GM18867 (cell line): ENCODE results near the gene TBC1D8.
"Not testable (repeated sequence)": the region's sequence is repeated elsewhere in the genome, so short reads cannot be mapped to it uniquely, and the experiment has no call there.

Experiments
- ATAC-seq: cut with Tn5 transposase; IDR thresholded peaks from one replicate; pipeline ENCODE4 v1.9.1; 2021; ENCODE audit warnings: mild to moderate bottlenecking, moderate library complexity; ENCODE audit not compliant: unreplicated experiment

The TBC1D8 gene

DNA sequence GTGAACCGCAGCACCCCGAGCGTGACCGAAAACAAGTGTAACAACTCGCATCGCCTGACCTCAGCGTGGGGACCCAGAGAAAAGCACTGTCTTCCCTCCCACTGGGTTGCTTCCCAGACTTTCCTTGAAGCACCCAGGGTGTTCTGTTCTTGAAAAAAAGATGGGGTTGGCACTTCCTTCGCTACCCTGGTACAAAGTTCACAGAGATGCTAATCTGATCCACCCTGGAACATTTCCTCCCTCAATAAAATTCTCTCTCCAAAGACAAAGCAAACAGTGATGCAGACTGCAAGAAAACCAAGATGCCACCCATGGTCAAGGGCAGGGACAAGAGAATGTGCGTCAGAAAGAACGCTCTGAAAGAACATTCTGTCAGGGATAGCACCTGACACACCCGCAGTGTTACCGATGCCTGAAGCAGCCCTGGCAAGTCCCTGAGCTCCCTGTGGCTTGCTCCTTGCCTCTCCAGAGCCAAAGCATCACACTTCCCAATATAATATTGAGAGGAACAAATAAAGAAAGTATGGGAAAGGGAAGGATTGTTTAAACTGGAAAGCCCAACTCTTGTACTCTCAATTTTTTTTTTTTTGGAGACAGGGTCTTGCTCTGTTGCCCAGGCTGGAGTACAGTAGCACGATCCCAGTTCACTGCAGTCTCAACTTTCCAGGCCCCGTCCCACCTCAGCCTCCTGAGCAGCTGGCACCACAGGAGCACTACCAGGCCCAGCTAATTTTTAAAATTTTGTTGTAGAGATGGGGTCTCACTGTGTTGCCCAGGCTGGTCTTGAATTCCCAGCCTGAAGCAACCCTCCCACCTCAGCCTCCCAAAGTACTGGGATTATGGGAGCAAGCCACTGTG, 70.7 kb downstream of the TBC1D8 start:
- no peak for ATAC-seq

DNA sequence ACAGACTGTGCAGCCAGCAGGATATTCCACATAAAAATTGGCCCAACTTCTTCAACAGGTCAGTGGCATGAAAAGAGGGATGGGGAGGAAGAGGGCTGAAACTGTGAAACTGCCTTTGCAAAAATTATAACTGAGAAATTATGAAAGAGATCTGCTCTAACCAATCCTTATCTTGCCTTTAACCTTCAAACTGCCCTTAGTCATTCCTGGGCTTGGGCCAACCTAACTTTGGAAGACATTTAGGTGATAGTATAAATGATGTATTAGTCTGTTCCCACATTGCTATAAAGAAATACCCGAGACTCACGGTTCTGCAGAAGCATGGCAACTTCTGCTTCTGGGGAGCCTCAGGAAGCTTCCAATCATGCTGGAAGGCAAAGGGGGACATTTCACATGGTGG, 74.6 kb downstream of the TBC1D8 start:
- no peak for ATAC-seq

DNA sequence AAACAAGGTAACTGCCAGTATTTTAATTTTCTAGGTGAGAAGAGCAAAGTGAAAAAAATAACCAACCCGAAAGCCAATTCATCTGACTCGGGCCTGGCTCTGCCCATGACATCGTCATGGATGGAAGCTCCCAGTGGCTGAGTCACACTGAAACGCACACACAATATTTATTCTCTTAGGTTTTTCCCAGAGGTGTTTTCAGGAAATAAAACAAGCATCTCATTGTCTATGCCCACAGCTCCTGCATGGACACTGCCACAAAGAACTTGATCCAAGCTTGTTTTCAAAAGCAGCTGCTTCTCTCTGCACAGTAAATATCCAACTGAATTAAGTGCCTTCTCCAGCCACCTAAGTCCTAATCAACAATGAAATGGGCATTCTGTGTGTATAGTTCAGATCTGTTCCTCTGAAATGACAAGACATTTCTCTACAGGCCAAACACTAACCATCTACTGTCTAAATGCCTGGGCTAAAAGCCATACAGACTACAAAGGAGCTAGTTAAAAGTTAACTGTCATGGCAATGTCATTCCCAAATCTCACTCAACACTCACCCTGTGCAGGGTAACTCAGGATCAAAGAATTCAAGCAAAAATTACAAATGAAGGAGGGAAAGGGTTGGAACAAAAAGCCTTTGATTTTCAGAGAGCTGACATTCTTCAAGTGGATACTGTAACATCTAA, 86.2 kb downstream of the TBC1D8 start:
- ATAC-seq = no peak

DNA sequence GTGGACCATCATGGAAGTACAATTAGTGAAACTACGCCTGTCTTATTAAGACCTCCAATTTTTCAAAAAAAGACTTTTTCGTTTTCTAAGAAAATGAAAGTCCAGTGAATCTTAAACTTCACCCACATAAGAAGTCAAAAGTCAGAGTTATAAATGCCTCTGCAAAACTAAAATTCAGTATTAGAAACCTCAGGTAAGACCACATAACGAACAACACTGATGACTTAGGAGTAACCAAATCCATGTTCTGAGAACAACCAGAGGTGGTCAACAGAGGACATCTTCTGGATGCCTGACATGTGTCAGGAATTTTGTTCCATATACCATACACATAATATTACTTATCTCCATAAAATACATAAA, 86.7 kb downstream of the TBC1D8 start:
- no peak for ATAC-seq

DNA sequence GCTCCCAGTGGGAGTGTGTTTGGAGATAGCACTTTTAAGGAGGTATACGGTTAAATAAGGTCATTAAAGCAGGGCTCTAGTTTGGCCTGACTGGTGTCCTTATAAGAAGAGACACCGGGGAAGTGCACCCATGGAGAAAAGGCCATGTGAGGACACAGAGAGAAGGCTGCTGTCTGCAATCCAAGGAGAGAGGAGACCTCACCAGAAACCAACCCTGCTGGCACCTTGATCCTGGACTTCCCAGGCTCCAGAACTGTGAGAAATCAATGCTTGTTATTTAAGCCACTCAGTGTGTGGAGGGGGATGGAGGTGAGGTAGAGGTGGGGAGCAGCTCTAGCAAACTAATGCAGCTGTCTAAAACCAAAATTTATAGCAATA, 87.1 kb downstream of the TBC1D8 start:
- no peak for ATAC-seq

DNA sequence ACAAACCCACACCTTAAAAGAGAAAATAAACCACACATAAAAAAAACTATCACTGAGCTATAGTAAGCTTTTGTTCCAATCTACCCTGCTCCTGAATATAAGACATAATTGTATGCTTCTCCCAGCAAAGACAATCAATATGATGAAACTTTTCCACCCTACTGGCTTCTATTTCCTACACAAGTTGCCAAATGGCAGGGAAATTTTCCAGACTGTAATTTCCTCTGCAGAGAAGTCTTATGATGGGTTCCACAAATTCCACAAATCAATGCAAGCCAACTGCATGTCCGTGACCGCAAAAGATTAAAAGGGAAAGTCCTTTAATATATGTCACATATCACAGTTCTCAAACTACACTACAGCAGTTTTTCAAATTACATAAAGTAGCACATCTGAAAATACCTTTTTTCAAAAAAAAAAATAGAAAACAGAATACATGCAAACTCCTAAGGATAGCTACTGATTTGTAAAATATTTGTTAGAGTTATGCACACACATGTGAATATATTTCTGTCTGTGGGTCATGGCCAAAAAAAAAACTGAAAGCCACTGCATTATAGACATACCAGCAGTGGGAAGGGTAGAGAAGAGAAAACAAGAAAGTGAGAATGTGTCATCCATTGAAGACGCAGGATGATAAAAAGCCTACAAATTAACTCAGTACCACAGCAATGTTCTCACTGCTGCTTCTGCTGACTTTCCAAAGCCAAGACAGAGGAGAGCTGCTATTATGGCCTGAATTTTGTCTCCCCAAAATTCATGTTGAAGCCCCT, 87.6 kb downstream of the TBC1D8 start:
- no peak for ATAC-seq

DNA sequence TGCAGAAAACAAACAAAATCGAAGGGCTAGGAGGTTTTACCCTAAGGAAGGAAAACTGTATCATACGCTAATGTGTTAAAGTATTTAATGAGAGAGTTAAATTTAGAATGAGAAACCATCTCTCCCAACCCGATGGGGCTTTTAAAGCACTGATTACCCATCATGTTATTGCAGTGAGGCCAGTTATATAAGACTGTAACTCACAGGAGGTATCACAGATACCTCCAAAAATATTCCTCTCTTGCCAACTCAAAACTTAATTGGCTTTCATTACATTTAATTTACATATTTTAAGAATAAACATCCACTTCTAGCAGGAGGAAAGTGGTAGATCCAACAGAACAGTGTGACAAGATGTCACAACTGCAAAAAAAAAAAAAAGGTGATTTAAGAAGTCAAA, 92.8 kb downstream of the TBC1D8 start:
- ATAC-seq = no peak

DNA sequence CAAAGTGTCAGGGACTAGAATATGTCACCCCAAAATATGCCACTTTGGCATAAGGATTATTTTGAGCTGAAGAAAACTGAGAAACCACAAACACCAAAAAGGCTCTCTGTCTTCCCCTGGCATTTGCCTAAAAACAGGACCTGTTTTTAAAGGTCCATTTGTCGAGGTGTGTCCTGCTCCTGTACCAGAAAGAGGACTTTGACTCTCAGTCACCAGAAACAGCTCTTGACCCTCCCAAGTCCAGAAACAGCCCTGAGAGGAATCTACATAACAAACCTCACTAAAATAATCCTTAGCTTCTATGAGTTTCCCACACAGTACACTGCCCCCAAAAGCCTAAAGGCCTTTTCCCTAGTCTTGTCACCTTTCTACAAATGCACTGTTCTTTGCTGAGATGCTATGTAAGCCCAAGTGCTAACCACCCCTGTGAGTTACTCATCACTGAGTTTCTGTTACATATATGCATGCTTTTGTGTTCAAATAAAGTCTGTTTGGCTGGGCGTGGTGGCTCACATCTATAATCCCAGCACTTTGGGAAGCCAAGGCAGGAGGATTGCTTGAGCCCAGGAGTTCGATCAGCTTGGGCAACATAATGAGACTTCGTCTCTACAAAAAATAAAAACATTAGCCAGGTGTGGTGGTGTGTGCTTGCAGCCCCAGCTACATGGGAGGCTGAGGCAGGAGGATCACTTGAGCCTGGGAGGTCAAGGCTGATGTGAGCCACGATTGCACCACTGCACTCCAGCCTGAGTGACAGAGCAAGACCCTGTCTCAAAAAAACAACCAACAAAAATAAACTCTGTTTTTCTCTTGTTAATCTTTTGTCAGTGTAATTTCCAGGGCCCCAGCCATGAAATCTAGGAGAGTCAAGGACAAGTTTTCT, 93.9 kb downstream of the TBC1D8 start:
- no peak for ATAC-seq

DNA sequence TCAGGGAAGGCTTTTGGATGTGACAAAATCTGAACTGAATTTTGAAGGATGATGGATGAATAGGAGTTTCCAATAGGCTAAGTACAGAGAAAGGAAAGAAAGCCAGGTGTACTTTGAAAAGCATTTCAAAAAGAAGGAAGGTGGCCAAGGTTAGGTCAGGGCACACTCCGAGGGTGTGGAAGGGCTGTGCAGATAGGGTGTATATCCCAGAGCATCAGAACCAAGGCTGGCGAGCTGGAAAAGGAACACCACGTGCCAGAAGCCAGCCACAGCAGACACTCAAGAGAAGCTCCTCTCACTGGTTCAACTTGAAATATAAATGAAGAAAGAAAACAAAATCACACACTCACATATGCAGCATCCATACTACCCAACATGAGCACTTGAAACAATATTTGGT, 98.1 kb downstream of the TBC1D8 start:
- no peak for ATAC-seq

DNA sequence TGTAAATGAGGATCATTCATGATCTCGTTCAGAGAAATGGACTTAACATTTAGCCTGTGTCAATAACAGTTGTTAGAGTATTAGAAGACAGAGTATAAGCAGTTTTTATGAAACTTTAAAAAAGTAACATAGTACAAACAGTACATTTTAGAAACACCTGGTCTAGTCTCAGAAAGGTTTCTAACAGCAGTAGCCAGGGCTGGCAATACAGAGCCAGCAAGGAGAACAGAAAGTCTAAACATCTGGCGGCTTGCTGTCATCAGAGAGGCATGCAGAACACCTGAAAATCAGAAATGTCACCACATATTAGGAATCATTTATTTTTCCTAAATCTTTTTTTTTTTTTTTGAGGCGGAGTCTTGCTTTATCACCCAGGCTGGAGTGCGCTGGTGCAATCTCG, 99.0 kb downstream of the TBC1D8 start:
- ATAC-seq = no peak

DNA sequence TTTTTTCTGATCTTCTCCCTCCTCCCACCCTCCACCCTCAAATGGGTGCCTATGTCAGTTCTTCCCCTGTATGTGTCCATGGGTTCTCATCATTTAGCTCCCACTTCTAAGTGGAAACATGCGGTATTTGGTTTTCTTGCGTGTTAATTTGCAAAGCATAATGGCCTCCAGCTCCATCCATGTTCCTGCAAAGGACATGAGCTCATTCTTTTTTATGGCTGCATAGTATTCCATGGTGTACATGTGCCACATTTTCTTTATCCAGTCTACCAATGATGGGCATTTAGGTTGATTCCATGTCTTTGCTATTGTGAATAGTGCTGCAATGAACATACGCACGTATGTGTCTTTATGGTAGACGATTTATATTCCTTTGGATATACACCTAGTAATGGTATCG, 100.3 kb downstream of the TBC1D8 start:
- ATAC-seq = not testable (repeated sequence)

DNA sequence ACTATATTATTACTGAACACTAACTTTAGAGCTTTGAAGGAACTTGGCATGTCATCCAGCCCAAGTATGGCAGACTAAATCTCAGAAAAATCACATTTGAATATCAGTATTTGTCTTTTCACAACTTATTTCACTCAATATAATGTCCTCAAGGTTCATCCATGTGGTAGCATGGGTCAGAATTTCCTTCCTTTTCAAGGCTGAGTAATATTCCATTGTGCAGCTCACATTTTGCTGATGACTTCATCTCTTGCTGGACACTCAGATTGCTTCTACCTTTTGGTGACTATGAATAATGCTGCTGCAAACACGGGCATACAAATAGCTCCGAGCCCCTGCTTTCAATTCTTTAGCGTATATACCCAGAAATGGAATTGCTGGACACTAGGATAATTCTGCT, 102.4 kb downstream of the TBC1D8 start:
- no peak for ATAC-seq

DNA sequence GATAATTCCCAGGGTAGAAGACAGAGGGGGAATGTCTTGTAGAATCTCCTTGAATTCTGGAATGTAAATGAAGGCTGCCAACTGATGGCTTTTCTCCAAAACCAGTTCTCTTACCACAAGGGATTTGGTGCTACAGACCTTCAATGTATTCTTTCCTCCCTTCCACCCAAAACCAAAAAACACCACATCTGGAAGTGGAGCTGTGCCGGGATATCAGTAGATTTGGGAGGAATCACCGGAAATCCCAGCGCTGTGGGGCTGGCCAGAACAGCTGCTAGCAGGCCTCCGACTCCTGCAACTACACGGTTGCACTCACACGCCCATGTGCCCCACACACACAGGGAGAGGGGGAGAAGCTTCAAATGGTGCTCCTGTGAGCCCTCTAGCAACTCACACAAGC, 103.4 kb downstream of the TBC1D8 start:
- no peak for ATAC-seq

DNA sequence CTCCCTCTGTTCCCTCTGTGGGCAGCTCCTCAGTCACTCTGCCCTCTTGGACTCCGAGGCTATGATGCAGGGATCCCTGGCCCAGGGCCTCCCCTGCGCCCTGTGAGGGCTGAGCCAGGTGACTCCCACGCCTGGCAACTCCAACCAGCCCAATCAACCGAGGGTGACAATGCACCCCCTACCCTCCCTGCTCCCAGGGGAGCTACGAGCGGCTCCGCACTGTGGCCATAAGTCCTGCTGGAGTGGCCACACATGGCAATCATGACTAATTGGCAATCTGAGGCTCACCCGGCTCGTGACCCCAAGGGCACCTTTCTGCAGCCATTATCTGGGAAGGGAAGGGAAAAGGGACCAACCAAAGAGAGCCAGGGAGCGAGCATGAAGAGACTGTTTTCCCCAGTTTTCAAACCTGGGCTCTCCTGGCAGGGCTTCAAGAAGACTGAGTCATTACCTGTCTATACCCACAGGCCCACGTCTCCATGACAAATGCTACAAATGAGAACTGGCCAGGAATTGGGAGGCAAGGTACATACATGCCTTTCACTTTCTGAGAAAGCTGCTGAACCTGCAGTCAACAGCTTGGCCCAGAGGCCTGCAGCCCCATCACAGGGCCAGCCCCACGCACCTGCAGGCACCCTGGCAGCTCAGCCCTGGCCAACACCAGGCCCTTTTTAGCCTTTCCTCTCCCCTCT, 104.0 kb downstream of the TBC1D8 start:
- ATAC-seq = no peak

DNA sequence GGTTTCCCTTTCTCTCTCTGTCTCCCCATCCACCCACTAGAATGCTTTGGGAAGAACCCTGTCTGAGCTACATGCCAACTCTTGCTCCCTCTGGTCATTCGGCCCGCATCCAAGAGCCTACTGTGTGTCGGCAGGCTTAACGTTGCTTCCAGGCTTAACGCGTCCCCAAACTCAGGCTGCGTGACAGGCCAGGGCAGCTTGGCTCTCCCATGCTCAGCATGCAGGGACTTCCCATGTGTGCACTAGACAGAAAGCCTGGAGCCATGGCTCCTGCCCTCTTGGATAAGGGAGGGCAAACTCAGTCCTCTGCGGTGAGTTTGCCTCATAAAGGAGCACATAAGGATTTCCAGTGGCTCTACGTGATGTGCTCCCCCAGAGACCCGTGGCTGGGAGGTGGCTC, 105.9 kb downstream of the TBC1D8 start:
- ATAC-seq = no peak

DNA sequence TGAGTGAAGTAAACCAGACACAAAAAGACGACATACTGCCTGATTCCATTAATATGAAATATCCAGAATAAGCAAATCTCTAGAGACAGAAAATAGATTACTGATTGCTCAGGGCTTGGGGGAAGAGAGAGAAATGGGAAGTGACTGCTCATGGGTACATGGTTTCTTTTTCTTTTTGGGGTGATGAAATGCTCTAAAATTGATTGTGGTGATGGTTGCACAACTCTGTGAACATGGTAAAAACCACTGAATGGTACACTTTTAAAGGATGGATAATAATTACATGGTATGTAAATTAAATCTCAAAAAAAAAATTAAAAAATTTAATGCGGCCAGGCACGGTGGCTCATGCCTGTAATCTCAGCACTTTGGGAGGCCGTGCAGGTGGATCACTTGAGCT, 109.8 kb downstream of the TBC1D8 start:
- ATAC-seq = no peak

DNA sequence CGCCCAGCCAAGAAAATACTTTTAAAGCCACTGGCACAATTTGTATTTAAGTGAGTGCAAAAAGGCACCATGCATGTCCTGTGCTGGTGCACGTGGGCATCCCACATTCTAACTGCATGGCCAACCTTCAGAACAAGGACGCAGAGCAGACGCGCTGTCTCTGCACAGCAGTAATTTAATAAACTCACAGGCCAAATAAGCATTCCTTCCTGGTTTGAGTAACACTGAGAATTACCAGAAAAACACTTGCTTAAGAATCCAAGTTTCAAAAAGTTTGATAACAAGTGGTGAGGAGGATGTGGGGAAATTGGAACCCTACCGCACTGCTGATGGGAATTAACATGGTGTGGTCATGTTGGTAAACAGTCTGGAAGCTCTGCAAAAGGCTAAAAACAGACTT, 110.4 kb downstream of the TBC1D8 start:
- no peak for ATAC-seq

DNA sequence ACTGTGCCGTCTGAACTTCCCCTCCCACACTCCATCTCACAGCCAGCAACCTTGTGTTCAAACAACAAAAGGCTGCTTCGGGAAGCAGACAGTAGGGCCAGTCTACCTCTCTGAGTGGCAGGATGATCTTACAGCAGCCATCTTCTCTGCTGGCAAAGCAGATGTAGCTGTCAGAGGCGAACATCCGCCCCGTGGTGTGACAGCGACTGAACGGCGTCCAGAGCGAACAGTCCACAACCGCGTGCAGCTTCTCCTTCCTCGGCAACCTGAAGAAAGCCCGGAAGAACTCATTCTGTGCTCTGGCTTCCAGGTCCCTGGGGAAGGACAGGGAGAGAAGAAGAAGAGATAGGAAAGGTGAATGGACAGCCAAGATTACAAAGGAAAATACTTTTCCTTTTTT, 111.1 kb downstream of the TBC1D8 start:
- no peak for ATAC-seq

DNA sequence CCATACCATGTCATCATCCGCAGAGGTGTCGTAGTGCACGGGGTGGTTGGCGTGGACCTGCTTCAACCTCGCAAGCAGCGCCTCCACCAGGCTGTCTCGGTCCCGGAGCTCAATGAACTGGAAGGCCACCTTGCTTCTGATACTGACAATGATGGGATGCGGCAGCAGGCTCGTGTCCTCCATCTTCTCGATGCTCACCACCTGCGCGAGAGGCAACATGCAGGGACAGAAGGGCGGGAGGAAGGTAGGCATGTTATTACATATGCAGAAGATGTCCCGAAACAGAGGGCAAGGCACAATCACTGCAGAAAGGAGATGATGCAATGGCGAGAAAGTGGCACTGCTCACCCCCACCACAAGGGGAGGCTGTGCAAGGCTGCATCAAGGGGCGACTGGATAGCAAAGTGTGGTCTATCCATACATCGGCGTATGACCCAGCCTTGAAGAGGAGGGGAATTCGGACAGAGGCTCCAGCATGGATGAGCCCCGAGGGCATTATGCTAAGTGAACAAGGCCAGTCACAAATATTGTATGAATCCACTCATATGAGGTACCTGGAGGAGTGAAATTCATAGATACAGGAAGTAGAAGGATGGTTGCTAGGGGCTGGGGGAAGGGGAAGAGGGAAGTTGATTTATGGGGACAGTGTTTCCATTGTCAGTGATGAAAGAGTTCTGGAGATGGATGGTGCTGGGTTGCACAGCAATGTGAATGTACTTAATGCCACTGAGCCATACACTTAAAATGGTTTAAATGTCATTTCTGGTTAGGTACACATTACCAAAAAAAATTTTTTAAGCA, 112.5 kb downstream of the TBC1D8 start:
- ATAC-seq = peak; percentile 41
